D341Med (cell line): ENCODE results near the gene ZNF507.
"Not testable (repeated sequence)": the region's sequence is repeated elsewhere in the genome, so short reads cannot be mapped to it uniquely, and the experiment has no call there.

Experiments used
- DNase-seq: peaks from one replicate; pipeline ENCODE4 v3.0.0; 2012; ENCODE audit warnings: low spot score

ZNF507 gene

DNA sequence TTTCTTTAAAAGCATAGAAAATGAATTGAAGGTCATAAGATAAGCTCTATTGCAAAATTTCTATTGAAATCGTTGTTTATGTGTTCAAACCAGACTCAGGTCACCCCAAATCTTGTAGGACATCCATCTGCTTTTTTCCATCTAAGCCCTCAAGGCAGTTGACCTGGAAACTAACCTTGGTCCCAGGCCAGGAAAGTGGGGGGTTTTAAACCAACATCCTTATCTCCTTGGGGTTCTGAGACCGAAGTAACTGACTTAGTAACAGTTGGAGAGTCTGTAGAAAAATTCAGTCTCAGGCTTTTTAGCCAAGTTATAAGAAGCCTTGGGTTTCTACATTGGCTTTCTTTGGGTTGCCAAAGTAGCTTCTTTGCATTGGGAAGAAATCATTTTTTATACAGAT, 23.4 kb downstream of the ZNF507 start:
- DNase-seq = no peak

DNA sequence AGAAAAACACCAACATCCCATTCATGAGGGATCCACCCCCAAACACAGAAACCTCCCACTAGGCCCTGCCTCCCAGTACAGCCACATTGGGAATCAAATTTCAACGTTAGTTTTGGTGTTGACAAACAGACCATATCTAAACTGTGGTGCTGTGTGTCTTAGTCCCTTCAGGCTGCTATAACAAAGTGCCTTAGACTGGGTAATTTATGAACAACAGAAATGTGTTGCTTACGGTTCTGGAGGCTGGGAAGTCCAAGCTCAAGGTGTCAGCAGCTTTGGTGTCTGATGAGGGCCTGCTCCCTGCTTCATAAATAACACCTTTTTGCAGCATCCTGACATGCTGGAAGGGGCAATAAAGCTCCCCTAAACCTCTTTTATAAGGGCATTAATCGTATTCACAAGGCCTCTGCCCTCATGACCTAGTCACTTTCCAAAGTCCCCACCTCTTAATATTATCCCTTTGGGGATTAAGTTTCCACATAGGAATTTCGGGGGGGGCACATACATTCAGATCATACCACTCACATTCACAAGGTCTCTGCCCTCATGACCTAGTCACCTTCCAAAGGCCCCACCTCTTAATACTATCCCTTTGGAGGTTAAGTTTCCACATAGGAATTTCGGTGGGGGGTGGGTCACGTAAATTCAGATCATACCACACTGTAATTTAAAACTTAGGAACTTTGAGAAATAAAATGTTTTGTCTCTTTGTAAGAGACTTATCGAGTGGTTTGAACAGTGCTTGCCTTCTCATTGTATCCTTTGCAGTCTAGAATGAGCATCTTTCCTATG, 27.5 kb downstream of the ZNF507 start:
- no peak for DNase-seq

DNA sequence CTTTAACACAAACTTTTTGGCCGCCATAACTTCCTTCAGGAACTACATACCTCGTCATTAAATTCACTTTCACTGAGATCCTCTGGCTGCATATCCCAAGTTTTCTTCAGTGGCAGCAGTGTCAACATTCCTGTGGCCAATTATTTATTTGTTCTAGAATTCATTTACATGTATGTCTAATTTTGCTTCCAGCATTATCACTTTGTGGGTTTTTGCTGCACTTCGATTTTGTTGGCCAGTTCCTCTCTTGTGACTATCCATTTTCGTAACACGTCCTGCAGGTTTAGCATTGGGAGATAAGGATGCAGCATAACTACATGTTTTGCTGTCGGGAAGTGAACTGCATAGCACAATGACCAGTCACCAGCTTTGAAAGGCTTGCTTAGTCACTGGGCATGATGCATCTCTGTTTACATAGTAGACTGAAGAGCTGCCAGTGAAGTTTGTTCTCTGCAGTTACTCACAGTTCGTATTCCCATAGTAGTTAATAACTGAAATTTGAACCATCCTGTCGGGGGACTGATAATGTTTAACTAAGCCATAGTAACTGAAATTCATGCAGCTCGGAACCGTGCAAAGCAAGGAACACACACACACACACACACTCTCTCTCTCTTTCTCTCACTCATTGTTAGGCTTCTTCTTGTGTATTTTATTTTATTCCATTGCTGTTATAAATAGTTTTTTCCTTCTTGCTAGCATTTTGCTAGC, 28.3 kb downstream of the ZNF507 start:
- DNase-seq = no peak

DNA sequence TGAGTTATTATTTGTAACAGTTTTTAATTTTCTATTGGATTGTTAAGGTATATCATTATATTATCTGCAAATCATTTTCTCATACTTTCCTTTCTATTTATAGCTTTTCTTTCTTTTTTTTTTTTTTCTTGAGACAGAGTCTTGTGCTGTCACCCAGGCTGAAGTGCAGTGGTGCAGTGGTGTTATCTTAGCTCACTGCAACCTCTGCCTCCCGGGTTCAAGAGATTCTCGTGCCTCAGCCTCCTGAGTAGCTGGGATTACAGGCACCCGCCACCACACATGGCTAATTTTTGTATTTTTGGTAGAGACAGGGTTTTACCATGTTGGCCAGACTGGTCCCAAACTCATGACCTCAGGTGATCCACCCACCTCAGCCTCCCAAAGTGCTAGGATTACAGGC, 29.0 kb downstream of the ZNF507 start:
- not testable (repeated sequence) for DNase-seq

DNA sequence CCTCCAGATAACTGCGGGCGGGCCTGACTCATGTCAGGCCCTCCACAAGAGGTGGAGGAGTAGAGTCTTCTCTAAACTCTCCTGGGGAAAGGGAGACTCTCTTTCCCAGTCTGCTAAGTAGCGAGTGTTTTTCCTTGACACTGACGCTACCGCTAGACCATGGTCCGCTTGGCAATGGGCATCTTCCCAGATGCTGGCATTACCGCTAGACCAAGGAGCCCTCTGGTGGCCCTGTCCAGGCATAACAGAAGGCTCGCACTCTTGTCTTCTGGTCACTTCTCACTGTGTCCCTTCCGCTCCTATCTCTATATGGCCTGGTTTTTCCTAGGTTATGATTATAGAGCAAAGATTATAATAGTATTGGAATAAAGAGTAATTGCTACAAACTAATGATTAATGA, 31.7 kb downstream of the ZNF507 start:
- not testable (repeated sequence) for DNase-seq

DNA sequence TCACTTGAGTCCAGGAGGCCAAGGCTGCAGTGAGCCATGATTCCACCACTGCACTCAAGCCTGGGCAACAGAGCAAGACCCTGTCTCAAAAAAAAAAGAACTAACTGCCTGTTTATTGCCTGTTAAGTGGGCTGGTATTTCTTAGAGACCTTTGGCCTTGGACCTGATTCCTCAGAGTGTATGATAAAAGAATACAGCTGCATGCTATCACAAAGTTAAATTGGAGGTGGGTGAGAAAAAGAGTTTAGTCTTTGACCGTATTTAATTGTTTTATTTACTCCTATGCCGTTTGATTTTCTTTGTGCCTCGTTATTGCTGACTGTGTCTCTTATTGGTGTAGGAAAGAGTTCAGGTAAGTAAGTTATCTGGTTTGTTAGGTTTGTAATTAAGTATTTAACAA, 34.9 kb downstream of the ZNF507 start:
- DNase-seq = no peak

DNA sequence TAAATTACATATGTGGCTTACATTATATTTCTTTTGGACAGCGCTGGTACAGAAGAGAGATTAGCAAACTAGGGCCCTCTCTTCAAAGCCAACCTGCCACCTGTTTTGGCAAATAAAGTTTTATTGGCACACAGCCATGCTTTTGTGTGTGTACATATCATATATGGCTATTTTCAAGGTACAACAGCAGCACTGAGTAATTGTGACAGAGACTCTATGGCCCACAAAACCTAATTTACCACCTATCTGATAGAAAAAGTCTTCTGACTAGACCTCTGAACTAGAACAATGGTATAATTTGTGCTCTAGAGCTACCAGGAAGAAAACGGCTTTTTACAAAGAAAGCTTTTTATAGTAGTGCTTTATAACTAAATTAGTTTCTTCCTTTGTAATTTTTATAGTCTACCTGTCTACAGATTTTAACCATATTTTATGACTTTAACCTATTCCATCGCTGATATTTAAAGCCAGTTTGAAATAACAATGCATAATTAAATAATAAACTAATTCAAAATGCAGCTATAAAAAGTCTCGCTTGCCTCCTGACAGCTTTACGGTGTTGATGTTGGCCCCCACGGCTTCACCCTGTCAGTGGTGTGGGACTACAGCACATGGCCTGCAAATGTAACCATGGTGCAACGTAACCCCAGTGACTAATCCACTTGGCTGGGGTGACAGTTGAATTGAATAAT, 42.4 kb downstream of the ZNF507 start:
- DNase-seq = peak; percentile 46

DNA sequence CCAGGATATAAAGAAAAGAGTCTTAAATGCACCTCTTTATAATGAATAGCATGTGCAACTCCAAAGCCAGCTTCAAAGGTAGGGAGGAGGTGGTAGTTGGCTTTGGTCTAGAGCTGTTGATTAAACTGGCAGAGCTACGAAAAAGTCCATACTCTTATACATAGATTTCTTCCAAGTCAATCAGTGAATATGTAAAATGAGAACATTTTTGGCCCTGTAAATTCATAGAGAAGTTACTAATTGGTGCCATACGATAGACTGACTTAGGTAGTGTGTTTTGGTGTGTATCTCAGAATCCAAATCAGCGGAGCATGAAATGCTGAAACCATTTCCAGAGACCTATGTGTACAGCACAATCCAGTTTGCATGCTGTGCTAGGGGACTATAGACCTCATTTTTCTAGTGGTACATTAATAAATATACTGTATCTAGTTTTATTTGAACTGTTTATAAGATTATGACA, 43.0 kb downstream of the ZNF507 start:
- no peak for DNase-seq

DNA sequence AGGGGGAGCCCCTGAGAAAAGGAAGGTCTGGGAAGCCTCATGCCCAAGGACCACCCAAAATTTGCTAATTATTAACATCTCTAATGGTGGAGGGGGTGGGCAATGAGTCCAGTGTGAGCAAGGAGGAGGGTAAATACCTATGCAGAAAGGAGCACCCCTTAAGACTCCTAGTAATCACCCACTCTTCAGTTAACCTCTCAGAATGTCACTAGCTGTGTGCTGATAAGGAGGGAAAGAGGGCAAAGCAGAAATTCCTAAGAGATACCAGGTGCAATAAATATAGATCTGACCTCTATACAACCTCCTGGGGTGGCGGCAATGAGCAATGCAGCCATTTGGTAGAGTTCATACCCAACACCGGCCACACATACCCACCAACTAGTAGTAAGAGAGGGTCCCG, 47.5 kb downstream of the ZNF507 start:
- no peak for DNase-seq

DNA sequence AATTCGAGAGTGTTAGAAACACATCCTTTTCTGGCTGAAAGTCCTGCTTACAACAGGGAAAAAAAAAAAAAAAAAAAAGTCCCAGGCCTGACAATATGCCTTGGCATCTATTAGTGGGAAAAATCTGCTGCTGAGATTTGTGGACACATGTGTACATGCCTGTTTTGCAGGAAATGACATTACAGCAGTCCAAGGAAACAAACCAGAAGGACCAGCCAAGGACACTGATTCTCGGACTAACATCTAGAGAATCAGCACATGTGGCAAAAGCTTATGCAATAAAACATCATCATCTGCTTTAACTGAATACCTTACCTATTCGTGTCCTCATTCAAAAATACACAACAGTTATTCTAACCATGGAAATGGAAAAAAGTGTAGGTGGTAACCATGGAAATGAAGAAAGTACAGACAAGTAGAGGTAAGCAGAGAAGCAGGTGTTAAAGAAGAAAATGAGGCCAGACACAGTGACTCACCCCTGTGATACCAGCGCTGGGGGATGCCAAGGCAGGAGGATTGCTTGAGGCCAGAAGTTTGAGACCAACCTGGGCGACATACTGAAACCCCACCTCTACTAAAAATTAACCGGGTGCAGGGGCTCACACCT, 50.7 kb downstream of the ZNF507 start:
- DNase-seq = no peak

DNA sequence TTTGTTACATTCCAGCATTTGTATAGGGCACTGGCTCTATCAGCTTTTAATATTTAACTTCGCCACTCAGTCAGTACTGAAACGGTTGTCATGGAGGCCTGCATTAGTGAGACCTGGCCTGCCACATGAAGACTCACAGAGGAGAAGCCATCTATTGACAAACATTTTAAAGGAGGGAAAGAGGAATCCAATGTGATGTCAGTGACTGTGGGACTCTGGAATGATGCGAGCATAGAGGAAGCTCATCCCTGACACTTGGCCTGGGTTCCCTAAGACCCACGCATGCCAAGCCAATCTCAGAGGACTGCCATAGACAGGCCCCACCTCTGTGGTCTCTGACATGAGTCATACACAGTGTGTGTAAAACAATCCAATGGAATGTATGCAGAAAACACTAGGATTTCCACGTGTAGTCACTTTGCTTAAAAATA, 52.3 kb downstream of the ZNF507 start:
- DNase-seq = no peak

DNA sequence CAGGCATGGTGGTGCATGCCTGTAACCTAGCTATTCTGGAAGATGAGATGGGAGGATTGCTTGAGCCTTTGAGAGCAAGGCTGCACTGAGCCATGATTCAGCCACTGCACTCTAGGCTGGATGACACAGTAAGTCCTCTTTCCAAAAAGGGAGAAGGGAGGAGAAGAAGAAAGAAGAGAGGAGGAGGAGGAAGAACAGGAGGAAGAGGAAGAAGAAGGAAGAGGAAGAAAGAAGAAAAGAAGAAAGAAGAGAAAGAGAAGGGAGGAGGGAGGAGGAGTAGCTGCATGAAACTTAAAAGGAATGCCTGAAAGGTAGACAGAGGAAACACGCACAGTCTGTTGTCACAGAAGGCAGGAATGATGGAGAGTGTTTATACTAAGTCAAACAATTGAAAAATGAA, 56.6 kb downstream of the ZNF507 start:
- DNase-seq = no peak

DNA sequence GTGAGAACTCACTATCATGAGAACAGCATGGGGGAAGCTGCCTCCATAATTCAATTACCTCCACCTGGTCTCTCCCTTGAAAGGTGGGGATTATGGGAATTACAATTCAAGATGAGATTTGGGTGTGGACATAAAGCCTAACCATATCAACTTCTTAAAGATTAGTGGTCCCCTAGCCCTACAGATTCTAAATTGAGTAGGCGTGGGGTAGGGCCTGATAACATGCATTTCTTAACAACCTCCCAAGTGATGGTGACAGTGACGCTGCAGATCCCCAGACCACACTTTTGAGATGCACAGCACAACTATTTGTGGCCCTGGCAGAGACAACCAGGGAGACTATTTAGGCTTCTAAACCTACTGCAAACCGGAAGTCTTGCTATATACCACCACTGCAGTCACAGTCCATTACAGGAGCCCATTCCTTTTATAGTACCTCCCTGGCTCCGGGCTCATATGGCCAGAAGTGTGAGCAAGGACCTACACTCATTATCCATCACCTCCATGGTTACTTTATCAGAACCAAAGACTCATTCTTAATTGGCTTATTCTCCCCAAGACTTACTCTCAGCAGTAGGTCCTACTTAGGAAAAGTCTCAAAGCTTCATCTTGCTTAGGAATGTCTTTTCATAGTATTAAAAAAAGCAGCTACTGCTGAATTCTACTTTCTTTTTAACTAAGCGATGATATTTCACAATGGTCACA, 58.0 kb downstream of the ZNF507 start:
- DNase-seq = no peak

DNA sequence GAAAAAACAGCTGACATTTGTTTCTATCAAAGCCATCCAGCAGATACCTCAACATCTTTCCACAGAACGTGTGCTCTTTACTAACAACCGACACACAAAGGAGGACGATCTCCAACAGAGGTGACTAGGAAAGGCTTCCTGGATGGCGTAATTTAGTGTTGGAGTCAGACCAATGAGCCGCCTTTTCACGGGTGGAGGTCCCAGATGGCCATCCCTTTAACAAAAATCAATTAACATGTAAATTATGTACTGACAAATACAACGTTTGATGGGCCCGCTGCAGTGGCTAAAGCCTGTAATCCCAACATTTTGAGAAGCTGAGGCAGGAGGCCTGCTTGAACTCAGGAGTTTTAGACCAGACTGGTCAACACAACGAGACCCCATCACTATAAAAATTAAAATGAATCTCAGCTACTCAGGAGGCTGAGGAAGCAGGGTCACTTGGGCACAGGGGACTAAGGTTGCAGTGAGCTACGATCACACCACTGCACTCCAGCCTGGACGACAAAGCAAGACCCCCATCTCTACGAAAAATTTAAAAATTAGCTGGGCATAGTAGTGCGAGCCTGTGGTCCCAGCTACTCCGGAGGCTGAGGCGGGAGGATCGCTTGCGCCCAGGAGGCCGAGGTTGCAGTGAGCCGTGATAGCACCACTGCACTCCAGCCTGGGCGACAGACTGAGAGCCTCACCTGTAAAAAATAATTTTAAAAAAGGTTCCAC, 59.0 kb downstream of the ZNF507 start:
- DNase-seq = no peak

DNA sequence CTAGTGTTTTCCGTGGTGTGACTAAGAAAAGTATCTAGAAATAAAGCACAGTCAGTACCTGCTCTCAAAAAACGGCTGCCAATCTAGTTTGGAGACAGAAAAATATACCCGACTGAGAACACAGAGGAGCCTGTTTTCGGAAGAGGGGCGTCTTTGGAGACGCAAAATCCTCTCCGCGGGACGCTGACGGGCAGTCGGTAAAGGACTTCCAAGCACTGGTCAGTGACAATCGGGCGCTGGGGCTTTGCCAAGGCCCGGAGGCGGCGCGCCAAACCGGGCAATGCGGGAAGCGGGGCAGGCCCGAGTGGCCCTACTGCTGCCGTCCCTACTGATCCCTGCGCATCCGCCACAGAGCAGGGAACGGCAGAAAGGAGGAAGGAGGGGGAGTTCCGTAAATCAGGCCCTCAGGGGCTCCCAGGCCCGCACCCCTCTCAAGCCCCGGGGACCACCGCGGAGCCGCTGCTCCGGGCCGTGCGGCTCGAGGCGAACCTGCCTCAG, 59.6 kb downstream of the ZNF507 start:
- no peak for DNase-seq

DNA sequence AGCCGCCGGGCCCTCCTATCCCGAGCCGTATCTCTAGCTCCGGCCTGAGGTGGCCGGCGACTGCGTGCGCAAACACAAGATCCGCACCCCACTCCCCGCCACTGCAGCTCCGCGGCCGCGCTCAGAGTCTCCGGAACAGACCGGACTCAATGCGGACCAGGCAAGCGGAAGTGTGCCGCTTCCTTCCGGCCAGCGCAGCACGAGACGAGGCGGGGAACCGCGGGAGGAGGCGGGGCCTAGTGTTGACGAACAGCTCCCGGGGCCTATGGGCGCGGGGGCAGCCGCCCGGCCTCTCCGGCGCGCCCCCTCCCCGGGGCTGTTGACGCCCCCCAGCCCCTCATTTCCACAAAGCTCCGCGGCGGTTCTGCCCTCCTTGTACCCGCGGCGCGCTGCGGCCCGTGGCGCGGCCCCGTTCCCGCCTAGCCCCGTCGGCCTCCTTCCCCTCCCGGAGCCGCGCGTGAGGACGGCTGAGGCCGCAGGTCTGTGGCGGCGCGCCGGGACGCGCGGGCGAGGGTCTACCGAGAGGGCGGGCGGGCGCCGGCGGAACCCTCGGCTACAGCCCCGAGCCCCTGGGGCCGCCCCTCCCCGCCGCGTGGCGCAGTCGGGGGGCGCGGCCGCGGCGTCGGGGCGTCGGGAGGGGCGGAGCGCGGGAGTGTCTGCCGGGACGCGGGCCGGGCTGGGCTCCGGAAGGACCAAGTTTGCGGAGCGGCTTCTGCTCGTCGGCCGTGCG, 60.2 kb downstream of the ZNF507 start, which contains the start of gene DPY19L3:
Gene DPY19L3 (plus strand): TSS at position 340 of the 730 bp plus-strand sequence. CDS start 2,484 bp downstream, outside the sequence.
- peak; percentile 100 for DNase-seq

DNA sequence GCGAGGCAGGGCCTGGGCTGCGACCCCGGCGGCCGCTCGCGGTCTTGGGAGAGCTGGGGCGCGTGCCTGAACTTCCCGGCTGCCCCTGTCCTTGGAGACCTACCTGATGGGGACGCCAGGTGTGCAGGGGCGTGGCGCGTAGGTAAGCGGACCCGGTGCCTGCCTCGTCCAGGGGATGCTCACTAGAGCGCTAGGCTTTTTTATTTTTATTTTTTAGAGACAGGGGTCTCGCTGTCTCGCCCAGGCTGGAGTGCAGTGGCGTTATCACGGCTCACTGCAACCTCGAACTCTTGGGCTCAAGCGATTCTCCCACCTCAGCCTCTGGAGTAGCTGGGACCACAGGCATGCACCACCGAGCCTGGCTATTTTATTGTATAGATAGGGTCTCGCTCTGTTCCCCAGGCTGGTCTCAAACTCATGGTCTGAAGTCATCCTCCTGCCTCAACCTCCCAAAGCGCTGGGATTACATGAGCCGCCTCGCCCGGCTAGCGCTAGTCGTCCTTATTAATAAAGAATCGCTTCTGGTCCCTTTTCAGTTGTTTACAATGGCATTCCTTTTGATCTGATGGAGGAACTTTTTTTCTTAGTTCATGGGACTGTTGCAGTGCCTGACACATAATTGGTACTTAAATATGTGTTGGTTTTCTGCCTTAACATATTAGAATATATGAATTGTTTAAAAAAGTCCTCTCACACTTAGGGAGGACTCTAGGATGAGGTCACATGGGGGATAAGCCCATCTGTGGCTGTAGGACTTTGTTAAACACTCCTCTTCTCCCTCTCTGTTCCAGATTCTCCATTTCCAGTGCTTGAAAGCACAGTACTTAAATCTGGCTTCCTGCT, 61.0 kb downstream of the ZNF507 start:
- DNase-seq = no peak

DNA sequence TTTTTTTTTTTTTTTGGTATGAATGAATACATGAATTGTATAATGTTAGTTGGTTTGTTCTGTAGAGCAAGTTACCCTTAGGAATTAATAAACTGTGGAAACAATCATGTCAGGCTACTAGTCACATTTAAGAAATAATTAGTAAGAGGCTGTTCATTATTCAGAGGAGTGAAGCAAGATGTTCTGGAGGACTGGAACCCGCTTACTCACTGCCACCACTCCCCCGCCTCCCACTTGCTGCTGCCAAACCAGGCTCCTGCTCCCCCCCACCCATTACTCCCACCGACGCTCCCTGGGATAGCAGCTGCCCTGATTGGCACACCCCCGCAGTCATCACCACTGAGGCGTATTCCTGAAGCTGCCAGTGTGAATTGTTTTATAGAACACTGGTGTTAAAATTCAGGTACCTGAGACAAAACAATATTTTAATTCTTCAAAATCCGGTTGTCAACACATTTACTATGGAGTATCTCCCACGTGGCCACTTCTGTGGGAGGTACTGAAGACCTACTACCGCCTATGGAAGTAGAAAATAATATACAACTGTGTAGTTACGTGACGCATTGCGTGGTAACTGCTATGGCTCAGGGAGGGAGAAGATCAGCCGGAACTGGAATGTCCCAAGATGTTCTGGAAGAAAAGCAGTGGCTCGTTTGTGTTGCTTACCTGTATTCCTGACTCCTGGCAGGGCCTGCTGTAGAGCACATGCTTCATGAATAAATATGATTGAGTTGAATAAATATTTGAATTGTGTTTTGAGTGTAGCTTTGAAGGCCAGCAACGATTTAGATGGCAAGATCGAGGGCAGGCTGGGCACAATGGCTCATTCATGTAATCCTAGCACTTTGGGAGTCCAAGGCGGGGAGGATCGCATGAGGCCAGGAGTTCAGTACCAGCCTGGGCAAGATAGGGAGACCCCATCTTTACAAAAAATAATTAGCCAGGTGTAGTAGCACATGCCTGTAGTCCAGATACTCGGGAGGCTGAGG, 61.9 kb downstream of the ZNF507 start:
- no peak for DNase-seq
